Spleen (tissue), 7 donors: Measurements from ENCODE around the gene RIMBP3C.
"Not testable (repeated sequence)": the region's sequence is repeated elsewhere in the genome, so short reads cannot be mapped to it uniquely, and the experiment has no call there.

Source experiments
- CTCF ChIP-seq, 11 experiments: fragments of 200-600 bp in 7 of 11; fragments of 450-650 bp in 4 of 11; sonication (generic) in 4 of 11; IDR thresholded peaks in 8 of 11; conservative IDR thresholded peaks in 3 of 11; 1 replicate in 7 of 11; 2 replicates in 4 of 11; pipeline versions ENCODE4 v1.4.0 to v1.8.0; 2016 to 2021; ENCODE audit warnings: antibody characterized with exemption in 11 of 11, inconsistent platforms in 4 of 11, mild to moderate bottlenecking in 1 of 11
- POLR2A ChIP-seq, 3 donors: fragments of 450-650 bp; IDR thresholded peaks; one replicate each; pipeline ENCODE4 v1.5.1; 2017; ENCODE audit warnings: antibody characterized with exemption in 3 of 3, mild to moderate bottlenecking in 1 of 3
- POLR2AphosphoS5 ChIP-seq, 3 donors: sonication (generic); formaldehyde crosslinking; IDR thresholded peaks; one replicate each; pipeline ENCODE4 v1.5.1; 2017; ENCODE audit warnings: antibody characterized with exemption in 3 of 3
- donor health status: DM: no; HTN: no; CAD: no; lungs with moderate emphysema.
- donor health status: DM: no; HTN: no; CAD: no.
- donor health status: DM: no; HTN: no; CAD: no.

GRCh38 chr22:21581009-21581713 is 29.9 kb upstream of the RIMBP3C start:
- TF ChIP-seq CTCF (IDR thresholded peaks at IDR 0.05 in 8 of 11, conservative IDR thresholded peaks at IDR 0.05 in 3 of 11); POLR2A (IDR thresholded peaks at IDR 0.05); POLR2AphosphoS5 (IDR thresholded peaks at IDR 0.05): not testable (repeated sequence)
